Left cardiac atrium (tissue), 4 donors: ENCODE data around the gene GRIK1. TPM values are rescaled to one million over a fixed set of nuclear protein-coding genes. Genes with fewer than 3 reads are reported as not detected.

Experiments
- ATAC-seq, 2 donors: fragments of 200-7000 bp; cut with Tn5 transposase; one replicate each; pipeline ENCODE4 v1.9.1; 2020; ENCODE audit warnings: mild to moderate bottlenecking in 2 of 2, moderate library complexity in 2 of 2
- DNase-seq: peaks from one replicate; pipeline ENCODE4 v3.0.0-alpha.2; 2020
- intact Hi-C, 2 donors: fragments of 100-400 bp; cut with DNase I; formaldehyde crosslinking; loops; one replicate each; pipeline versions ENCODE4 v1.14.1 to v1.15.1; 2022 to 2023
- total RNA-seq, 2 donors: library from RNA; stranded (reverse); fragmentation: NEBNext Ultra II Directional; extraction: Animal tissue kit (Norgen Biotek cat#: 25700); gene quantifications; one replicate each; pipeline ENCODE4 v1.2.1, GENCODE V29; 2021
- donor health status: DM: no; HTN: yes; CAD: no.
- donor health status: DM: no; HTN: yes; CAD: no; lungs with severe emphysema.
- donor health status: DM: yes; HTN: yes; CAD: no.
- donor health status: Dilated cardiomyopathy.

The GRIK1 gene
- total RNA-seq, 2 donors from 2014 or later: not detected

DNA sequence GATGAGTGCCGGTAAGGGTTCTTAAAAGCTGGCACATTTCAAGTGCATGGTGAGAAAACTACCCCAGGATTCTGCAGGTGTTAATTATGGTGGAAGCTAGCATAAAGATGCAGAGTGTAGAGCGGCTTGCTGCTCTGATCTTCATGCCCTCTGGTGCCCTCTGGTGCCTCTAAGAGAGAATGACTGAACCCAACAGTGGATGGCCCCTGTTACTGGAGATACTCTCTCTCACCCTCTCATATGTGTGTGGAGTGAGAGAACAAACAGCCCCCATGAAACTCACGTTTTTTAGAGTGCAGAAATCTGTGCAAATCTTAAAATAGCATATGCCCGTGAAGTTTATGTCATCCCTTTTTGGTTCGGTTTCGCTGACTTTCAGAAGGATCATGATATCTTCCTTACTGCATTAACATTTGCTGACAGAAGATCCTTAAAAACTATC is 90.0 kb downstream of the GRIK1 start:
- ATAC-seq (peak; percentile 84 to 92), DNase-seq (peak; percentile 30)
- intact Hi-C loops: loop anchor here (2.0 to 5.0 kb wide), 3 partner anchors 372 to 757 kb away; no protein-coding TSS in a partner anchor

GRCh38 chr21:29843804-29844203 is 96.0 kb downstream of the GRIK1 start:
- DNase-seq (no peak), ATAC-seq (no peak)
- intact Hi-C loops: no loop called here

DNA sequence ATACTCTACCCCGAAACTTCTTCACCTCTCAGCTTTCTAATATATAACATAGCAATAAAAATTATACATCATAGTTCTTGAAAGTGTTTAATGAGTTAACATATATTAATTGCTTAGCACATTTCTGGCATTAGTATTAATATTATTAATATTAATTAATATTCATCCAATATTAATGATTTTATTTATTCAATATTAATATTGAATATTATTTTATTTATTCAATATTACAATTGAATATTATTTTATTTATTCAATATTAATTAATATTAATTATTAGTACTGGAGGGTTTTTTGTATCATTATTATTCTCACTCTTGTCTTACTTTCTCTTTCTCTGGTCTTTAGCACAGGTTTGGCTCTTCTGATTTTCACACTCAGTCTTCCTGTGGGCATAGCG is 105.2 kb downstream of the GRIK1 start:
- intact Hi-C loops: no loop called here
- DNase-seq: no peak
- ATAC-seq: no peak

- DNase-seq (no peak), ATAC-seq (no peak)
- intact Hi-C loops: no loop called here
Measured at GRCh38 chr21:29832217-29832616, 107.6 kb downstream of the GRIK1 start.

- ATAC-seq: no peak
- DNase-seq: no peak
- intact Hi-C loops: no loop called here
Measured at GRCh38 chr21:29829564-29830275, 110.1 kb downstream of the GRIK1 start.

GRCh38 chr21:29827647-29828046 is 112.1 kb downstream of the GRIK1 start:
- DNase-seq (no peak), ATAC-seq (no peak)
- intact Hi-C loops: no loop called here

- intact Hi-C loops: no loop called here
- no peak for DNase-seq
- no peak for ATAC-seq
Measured at GRCh38 chr21:29827236-29827635, 112.6 kb downstream of the GRIK1 start.

DNA sequence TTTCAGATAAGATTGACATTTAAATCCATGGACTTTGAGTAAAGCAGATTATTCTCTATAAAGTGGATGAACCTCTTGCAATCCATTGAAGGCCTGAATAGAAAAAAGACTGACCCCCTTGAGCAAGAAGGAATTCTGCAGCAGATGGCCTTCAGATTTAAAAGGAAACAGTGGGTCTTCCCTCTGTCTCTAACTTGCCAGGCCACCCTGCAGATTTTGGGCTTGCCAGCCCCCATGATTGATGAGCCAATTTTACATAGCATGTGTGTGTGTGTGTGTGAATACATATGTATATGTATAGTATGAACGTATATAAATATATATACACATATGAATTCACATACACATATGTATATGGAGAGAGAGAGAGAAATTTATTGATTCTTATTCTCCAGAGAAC is 113.4 kb downstream of the GRIK1 start:
- no peak for DNase-seq
- no peak for ATAC-seq
- intact Hi-C loops: no loop called here

GRCh38 chr21:29825936-29826335 is 113.9 kb downstream of the GRIK1 start:
- intact Hi-C loops: no loop called here
- ATAC-seq: no peak
- no peak for DNase-seq

DNA sequence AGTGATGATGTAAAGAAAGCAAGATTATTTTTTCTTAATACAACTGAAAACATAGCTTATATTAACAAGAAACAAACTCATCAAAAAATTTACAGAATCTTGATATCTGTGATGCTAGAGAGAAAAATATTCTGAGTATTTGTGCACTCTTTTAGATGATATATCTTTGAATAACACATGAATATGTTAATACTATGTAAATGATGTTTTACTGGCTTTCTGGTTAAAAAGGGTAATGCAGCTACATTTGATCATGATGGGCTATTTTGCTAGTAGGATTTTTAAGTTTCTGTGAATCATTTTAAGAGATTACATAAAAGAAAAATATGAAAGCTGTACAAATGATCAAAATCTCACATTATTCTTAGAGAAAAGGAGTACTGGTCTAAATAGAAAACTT is 114.5 kb downstream of the GRIK1 start:
- intact Hi-C loops: no loop called here
- ATAC-seq: no peak
- DNase-seq: no peak

GRCh38 chr21:29822064-29822463 is 117.7 kb downstream of the GRIK1 start:
- DNase-seq (no peak), ATAC-seq (no peak)
- intact Hi-C loops: no loop called here

DNA sequence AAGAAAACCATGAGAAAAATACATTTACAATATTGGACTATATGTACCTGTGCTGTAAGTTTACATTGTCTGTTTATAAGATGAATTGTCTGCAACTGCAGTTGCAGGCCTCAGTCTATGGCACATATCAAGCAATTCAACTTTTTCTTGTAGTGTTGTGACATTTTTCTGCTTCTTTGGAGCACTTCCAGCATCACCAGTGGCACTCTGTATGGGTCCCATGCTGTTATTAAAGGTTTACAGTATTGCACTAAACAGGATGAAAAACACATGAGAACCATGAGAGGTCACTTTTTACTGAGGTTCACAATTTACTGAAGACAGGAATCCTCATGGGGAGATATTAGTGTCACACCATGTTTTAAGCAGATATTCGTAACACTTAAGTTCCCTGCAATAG is 118.6 kb downstream of the GRIK1 start:
- intact Hi-C loops: no loop called here
- DNase-seq (no peak), ATAC-seq (no peak)

DNA sequence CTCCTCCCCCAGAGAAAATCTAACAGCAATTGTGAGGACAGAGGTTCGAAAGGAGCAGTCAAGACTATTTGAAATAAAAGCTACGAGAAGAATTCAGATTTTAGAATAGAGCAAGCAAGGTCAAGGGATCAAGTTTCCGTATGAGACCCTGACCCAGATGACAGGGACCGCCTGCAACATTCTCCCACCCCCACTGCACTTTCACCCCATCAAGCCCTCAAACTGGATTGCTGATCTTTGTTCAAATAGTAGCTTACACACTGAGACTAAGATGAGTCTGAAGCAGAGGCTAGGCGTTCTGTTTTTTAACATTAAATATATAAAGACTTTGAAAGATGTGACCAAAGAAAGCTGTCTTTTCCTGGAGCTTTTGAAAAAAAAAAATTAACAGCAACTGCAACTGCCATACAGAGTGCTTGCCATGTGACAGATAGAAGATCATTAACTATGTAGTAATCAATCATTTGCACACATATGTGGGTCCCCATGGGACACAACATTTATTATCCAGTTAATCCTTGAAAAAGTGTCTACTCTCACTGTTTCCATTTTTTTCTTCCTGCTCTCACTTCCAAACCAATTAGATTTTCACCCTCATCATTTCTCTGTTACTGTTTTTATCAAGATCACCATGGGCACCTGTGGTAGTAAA is 120.0 kb downstream of the GRIK1 start:
- intact Hi-C loops: no loop called here
- DNase-seq (no peak), ATAC-seq (no peak)

GRCh38 chr21:29818383-29818921 is 121.3 kb downstream of the GRIK1 start:
- intact Hi-C loops: no loop called here
- ATAC-seq (no peak), DNase-seq (no peak)

DNA sequence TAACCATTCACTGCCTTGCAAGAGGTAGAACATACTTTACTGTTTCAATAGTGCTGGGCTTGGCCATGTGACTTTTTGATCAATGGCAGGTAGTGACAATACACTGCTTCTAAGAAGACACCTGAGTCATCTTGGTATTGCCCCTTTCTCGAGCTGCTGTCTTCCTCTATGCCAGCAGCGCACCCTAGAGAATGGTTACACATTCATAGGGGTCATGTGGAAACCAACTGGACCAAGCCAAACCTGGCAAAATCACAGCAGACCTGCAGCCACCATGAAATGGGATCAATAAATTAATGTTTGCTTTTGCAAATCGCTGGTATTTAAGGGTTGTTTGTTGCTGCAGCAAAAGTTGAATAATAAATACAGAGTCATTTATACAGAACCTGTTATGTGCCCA is 122.3 kb downstream of the GRIK1 start:
- intact Hi-C loops: no loop called here
- ATAC-seq (no peak), DNase-seq (no peak)

- no peak for ATAC-seq
- intact Hi-C loops: no loop called here
- no peak for DNase-seq
Measured at GRCh38 chr21:29812947-29813346, 126.8 kb downstream of the GRIK1 start.

DNA sequence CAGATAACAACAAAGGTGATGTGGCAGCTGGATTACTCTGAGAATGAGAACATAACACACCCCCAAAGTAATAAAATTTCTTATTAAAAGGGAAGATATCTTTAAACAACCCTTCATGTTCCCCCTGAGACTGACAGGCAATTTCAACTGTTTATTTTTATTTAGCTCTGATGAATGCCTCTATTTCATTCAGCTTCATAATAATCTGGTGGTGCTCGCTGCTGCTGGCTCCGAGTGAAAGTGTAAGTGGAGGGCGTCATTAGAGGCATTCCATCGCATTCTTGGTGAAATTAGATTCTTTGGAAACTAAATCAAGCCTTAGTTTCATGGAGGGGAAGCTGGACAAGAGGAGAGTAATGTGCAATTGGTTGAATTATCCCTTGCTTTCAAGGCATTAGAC is 128.9 kb downstream of the GRIK1 start:
- intact Hi-C loops: no loop called here
- ATAC-seq: no peak
- DNase-seq: no peak

GRCh38 chr21:29808153-29808552 is 131.6 kb downstream of the GRIK1 start:
- no peak for ATAC-seq
- intact Hi-C loops: no loop called here

GRCh38 chr21:29805105-29805504 is 134.7 kb downstream of the GRIK1 start:
- ATAC-seq: no peak
- intact Hi-C loops: no loop called here

More at GRCh38 chr21:29808153-29808552, 131.6 kb downstream of the GRIK1 start:
- no peak for DNase-seq

GRCh38 chr21:29803191-29803590 is 136.6 kb downstream of the GRIK1 start:
- no peak for DNase-seq
- intact Hi-C loops: no loop called here
- ATAC-seq: no peak

More at GRCh38 chr21:29805105-29805504, 134.7 kb downstream of the GRIK1 start:
- no peak for DNase-seq

- DNase-seq: no peak
- no peak for ATAC-seq
- intact Hi-C loops: no loop called here
Measured at GRCh38 chr21:29801122-29801521, 138.7 kb downstream of the GRIK1 start.
